Measurements from ENCODE around the gene LGALS3BP. TPM values are rescaled to one million over a fixed set of nuclear protein-coding genes. Genes with fewer than 3 reads are reported as not detected.

Gene LGALS3BP
- total and polyA plus RNA-seq, 2 of the 13 experiments (the other 11 are each of a cell fraction or from before 2014, with no cell fraction given), result 137 to 332 TPM

- H3K4me3 ChIP-seq (replicated peaks in 1 of 3; ENCODE audit: insufficient read depth in 1 of 3, low read depth in 2 of 3, low read length in 3 of 3), result no peak overlapping the region
- H3K9me3 ChIP-seq (ENCODE audit: low read length), result no peaks in the 10 kb centered on the region
- ATAC-seq, result peak; percentile 51
- H3K27me3 ChIP-seq (ENCODE audit: control insufficient read depth in 1 of 2, insufficient read depth in 2 of 2, low read length in 2 of 2), result no peaks in the 10 kb centered on the region
- DNase-seq (ENCODE audit: low spot score), result peak; percentile 81
- intact Hi-C loops (cut with micrococcal nuclease; ENCODE audit: unreplicated experiment), result loop anchor here (1.0 kb wide), 1 partner anchor 106 kb away; no protein-coding TSS in a partner anchor
- no peak overlapping the region for H3K9ac ChIP-seq (ENCODE audit: insufficient read depth, low read depth, low read length)
- H3K36me3 ChIP-seq (replicated peaks in 1 of 2; ENCODE audit: control insufficient read depth in 1 of 2, insufficient read depth in 2 of 2, low read length in 2 of 2), result peaks cover 7 to 35% of the 10 kb centered on the region in 2 experiments
- H3K4me2 ChIP-seq (ENCODE audit: low read depth, low read length), result no peak overlapping the region
- no peak overlapping the region for H2AFZ ChIP-seq (ENCODE audit: low read length)
- peak; percentile 51 for FAIRE-seq
- peaks cover 27% of the 10 kb centered on the region for H3K4me1 ChIP-seq (ENCODE audit: insufficient read depth, low read length)
- H3K27ac ChIP-seq (ENCODE audit: extremely low read length, insufficient read depth, low read length), result peak overlapping the region; percentile 0
- H4K20me1 ChIP-seq (ENCODE audit: insufficient read depth, low read length), result peaks cover 5% of the 10 kb centered on the region; the same call in 1 of the 2 replicates
- 74% methylated on average over 29 of the region's 33 CpGs for WGBS (ENCODE audit: low lambda C conversion rate)
- in situ Hi-C loops (cut with HindIII; ENCODE audit: extremely low pct_ligation_motif_present, low pct_unique_long_range_greater_than_20kb), result loop anchor here (5.0 kb wide), 1 partner anchor 89 kb away; no protein-coding TSS in a partner anchor
- POLR2A ChIA-PET, result interaction anchor here (0.7 to 5.1 kb wide), 8 partner anchors 9 to 130 kb away, joined by 3 to 25 read pairs (median 8); partner anchors contain the start of genes CANT1 and LGALS3BP
- CTCF ChIA-PET (ENCODE audit: low intra/inter-chr PET ratio, low total read pairs), result interaction anchor here (0.8 to 3.0 kb wide), 4 partner anchors 9 to 128 kb away, joined by 4 to 35 read pairs (median 6); partner anchors contain the start of gene LGALS3BP
- H3K79me2 ChIP-seq (ENCODE audit: insufficient read depth, low read length), result peaks cover 3% of the 10 kb centered on the region
- TSS peak; percentile 50 for BruUV-seq (replicated peaks)
- TF ChIP-seq ZBTB38 (CRISPR knock-in tag; IDR thresholded peaks at IDR 0.05) (peak; percentile 26; the same call in 1 of the 2 replicates), ZNF431 (CRISPR knock-in tag; IDR thresholded peaks at IDR 0.05; ENCODE audit: borderline replicate concordance, low read depth) (0 out of 2 replicates have a peak, but pooled peaks have one; percentile 22), NR0B2 (CRISPR knock-in tag; IDR thresholded peaks at IDR 0.05) (peak; percentile 53; the same call in 1 of the 2 replicates), BCL6 (CRISPR knock-in tag; IDR thresholded peaks at IDR 0.05) (peak; percentile 52), FUBP1 (CRISPR knock-in tag; IDR thresholded peaks at IDR 0.05; ENCODE audit: borderline replicate concordance) (no peak), CSRNP2 (CRISPR knock-in tag; conservative IDR thresholded peaks at IDR 0.05; ENCODE audit: low read depth) (no peak), KDM1A (CRISPR knock-in tag; IDR thresholded peaks at IDR 0.05) (no peak), ZBTB49 (CRISPR knock-in tag; IDR thresholded peaks at IDR 0.05; ENCODE audit: borderline replicate concordance) (no peak), CHD4 (IDR thresholded peaks at IDR 0.05; ENCODE audit: borderline replicate concordance, low read length) (0 out of 2 replicates have a peak, but pooled peaks have one; percentile 35), KMT2A (CRISPR knock-in tag; IDR thresholded peaks at IDR 0.05) (peak; percentile 48; the same call in 1 of the 2 replicates), AGO2 (optimal IDR thresholded peaks at IDR 0.05; ENCODE audit: low read depth, low read length) (peak; percentile 61), HOXA9 (CRISPR knock-in tag; IDR thresholded peaks at IDR 0.05; ENCODE audit: borderline replicate concordance) (no peak), MATR3 (CRISPR knock-in tag; IDR thresholded peaks at IDR 0.05) (no peak)
Measured at GRCh38 chr17:78970834-78971755, 8.6 kb downstream of the LGALS3BP start.

All from HepG2 (cell line).